ENCODE data around the gene EGFL7.

Gene EGFL7

GRCh38 chr9:136646827-136647711 is 15.6 kb upstream of the EGFL7 start:
- H3K27ac ChIP-seq (ENCODE audit: low read depth, low read length): no peak overlapping the region
- no peaks in the 10 kb centered on the region for H3K36me3 ChIP-seq (ENCODE audit: control insufficient read depth, insufficient read depth, low read length)
- no peak overlapping the region for H3K9ac ChIP-seq (ENCODE audit: low read depth, low read length)
- no peaks in the 10 kb centered on the region for H3K9me3 ChIP-seq (ENCODE audit: control insufficient read depth, insufficient read depth, low read length)
- no peaks in the 10 kb centered on the region for H3K27me3 ChIP-seq (ENCODE audit: control insufficient read depth, insufficient read depth, low read length)
- H3K4me3 ChIP-seq (ENCODE audit: low read depth, low read length): no peak overlapping the region
- no peaks in the 10 kb centered on the region for H3K4me1 ChIP-seq (ENCODE audit: control insufficient read depth, insufficient read depth, low read length)

- H3K27ac ChIP-seq (ENCODE audit: low read depth, low read length): no peak overlapping the region
- H3K9ac ChIP-seq (ENCODE audit: low read depth, low read length): no peak overlapping the region
- no peaks in the 10 kb centered on the region for H3K9me3 ChIP-seq (ENCODE audit: control insufficient read depth, insufficient read depth, low read length)
- H3K27me3 ChIP-seq (ENCODE audit: control insufficient read depth, insufficient read depth, low read length): no peaks in the 10 kb centered on the region
- H3K4me3 ChIP-seq (ENCODE audit: low read depth, low read length): no peak overlapping the region
- H3K4me1 ChIP-seq (ENCODE audit: control insufficient read depth, insufficient read depth, low read length): no peaks in the 10 kb centered on the region
- H3K36me3 ChIP-seq (ENCODE audit: control insufficient read depth, insufficient read depth, low read length): no peaks in the 10 kb centered on the region
These were observed 14.0 kb upstream of the EGFL7 start for GRCh38 chr9:136648751-136649150.

GRCh38 chr9:136650021-136650420 is 12.7 kb upstream of the EGFL7 start:
- H3K4me1 ChIP-seq (ENCODE audit: control insufficient read depth, insufficient read depth, low read length): no peaks in the 10 kb centered on the region
- H3K4me3 ChIP-seq (ENCODE audit: low read depth, low read length): no peak overlapping the region
- H3K27ac ChIP-seq (ENCODE audit: low read depth, low read length): no peak overlapping the region
- H3K9me3 ChIP-seq (ENCODE audit: control insufficient read depth, insufficient read depth, low read length): no peaks in the 10 kb centered on the region
- H3K36me3 ChIP-seq (ENCODE audit: control insufficient read depth, insufficient read depth, low read length): no peaks in the 10 kb centered on the region
- no peak overlapping the region for H3K9ac ChIP-seq (ENCODE audit: low read depth, low read length)
- H3K27me3 ChIP-seq (ENCODE audit: control insufficient read depth, insufficient read depth, low read length): no peaks in the 10 kb centered on the region

DNA sequence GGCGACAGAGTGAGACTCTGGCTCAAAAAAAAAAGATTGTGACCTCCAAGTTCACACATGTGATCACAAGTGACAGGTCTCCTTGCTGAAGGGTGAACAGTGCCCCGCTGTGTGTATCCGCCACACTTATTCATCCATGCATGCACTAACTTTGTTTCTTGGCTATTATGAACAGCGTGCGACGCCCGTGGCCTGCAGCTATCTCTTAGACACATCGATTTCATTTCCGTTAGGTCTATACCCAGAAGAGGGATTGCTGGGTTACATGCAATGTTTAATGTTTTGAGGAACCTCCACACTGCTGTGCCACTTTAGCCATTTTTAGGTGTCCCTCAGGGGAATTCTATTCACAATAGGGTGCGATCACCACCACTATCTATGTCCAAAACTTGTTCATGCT is 12.1 kb upstream of the EGFL7 start:
- H3K4me3 ChIP-seq (ENCODE audit: low read depth, low read length): no peak overlapping the region
- no peak overlapping the region for H3K9ac ChIP-seq (ENCODE audit: low read depth, low read length)
- H3K36me3 ChIP-seq (ENCODE audit: control insufficient read depth, insufficient read depth, low read length): no peaks in the 10 kb centered on the region
- no peaks in the 10 kb centered on the region for H3K27me3 ChIP-seq (ENCODE audit: control insufficient read depth, insufficient read depth, low read length)
- no peaks in the 10 kb centered on the region for H3K4me1 ChIP-seq (ENCODE audit: control insufficient read depth, insufficient read depth, low read length)
- no peaks in the 10 kb centered on the region for H3K9me3 ChIP-seq (ENCODE audit: control insufficient read depth, insufficient read depth, low read length)
- no peak overlapping the region for H3K27ac ChIP-seq (ENCODE audit: low read depth, low read length)

- Histone ChIP-seq H3K9me3 (ENCODE audit: control insufficient read depth, insufficient read depth, low read length) (no peaks in the 10 kb centered on the region), H3K4me3 (ENCODE audit: low read depth, low read length) (no peak overlapping the region), H3K27ac (ENCODE audit: low read depth, low read length) (no peak overlapping the region), H3K36me3 (ENCODE audit: control insufficient read depth, insufficient read depth, low read length) (no peaks in the 10 kb centered on the region), H3K9ac (ENCODE audit: low read depth, low read length) (no peak overlapping the region), H3K27me3 (ENCODE audit: control insufficient read depth, insufficient read depth, low read length) (no peaks in the 10 kb centered on the region), H3K4me1 (ENCODE audit: control insufficient read depth, insufficient read depth, low read length) (no peaks in the 10 kb centered on the region)
These were observed 10.9 kb upstream of the EGFL7 start for GRCh38 chr9:136651860-136652259.

GRCh38 chr9:136653323-136654079 is 9.2 kb upstream of the EGFL7 start:
- Histone ChIP-seq H3K4me1 (ENCODE audit: control insufficient read depth, insufficient read depth, low read length) (no peaks in the 10 kb centered on the region), H3K4me3 (ENCODE audit: low read depth, low read length) (no peak overlapping the region), H3K36me3 (ENCODE audit: control insufficient read depth, insufficient read depth, low read length) (no peaks in the 10 kb centered on the region), H3K9ac (ENCODE audit: low read depth, low read length) (no peak overlapping the region), H3K9me3 (ENCODE audit: control insufficient read depth, insufficient read depth, low read length) (no peaks in the 10 kb centered on the region), H3K27ac (ENCODE audit: low read depth, low read length) (no peak overlapping the region), H3K27me3 (ENCODE audit: control insufficient read depth, insufficient read depth, low read length) (no peaks in the 10 kb centered on the region)

DNA sequence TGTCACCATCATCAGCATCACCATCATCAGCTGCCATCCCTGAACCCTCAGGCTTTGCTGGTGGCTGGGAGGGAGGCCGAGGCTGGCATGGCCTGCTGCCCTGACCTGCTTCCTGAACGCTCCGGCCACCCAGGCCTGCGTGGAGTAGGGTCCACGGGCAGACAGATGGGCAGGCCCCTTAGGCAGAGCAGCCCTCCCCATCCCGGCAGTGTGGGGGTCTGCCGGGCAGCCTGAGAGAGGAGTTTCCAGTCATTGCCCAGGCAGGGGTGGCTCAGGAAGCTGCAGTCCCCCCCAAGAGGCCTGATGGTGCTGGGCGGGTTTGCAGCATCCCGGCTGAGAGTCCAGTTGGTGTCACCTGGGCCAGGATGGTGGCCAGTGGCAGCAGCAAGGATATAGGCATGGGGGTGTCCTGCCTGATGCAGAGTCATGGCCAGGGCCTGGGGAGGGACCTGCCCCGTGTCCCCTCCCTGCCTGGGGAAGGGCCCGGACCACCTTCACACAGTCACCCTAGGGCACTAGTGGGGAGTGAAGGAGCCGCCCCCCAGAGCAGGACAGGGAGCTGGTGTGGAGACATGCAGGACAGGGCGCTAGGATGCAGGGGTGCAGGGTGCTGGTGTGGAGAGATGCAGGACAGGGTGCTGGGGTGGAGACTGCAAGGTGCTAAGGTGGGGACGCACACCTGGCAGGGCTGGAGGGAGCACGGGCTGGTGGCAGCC is 7.7 kb upstream of the EGFL7 start:
- H3K27me3 ChIP-seq (ENCODE audit: control insufficient read depth, insufficient read depth, low read length): no peaks in the 10 kb centered on the region
- no peaks in the 10 kb centered on the region for H3K9me3 ChIP-seq (ENCODE audit: control insufficient read depth, insufficient read depth, low read length)
- no peak overlapping the region for H3K27ac ChIP-seq (ENCODE audit: low read depth, low read length)
- H3K4me1 ChIP-seq (ENCODE audit: control insufficient read depth, insufficient read depth, low read length): no peaks in the 10 kb centered on the region
- no peak overlapping the region for H3K4me3 ChIP-seq (ENCODE audit: low read depth, low read length)
- no peaks in the 10 kb centered on the region for H3K36me3 ChIP-seq (ENCODE audit: control insufficient read depth, insufficient read depth, low read length)
- no peak overlapping the region for H3K9ac ChIP-seq (ENCODE audit: low read depth, low read length)

- Histone ChIP-seq H3K4me3 (ENCODE audit: low read depth, low read length) (no peak overlapping the region), H3K27me3 (ENCODE audit: control insufficient read depth, insufficient read depth, low read length) (no peaks in the 10 kb centered on the region), H3K9me3 (ENCODE audit: control insufficient read depth, insufficient read depth, low read length) (no peaks in the 10 kb centered on the region), H3K4me1 (ENCODE audit: control insufficient read depth, insufficient read depth, low read length) (no peaks in the 10 kb centered on the region), H3K9ac (ENCODE audit: low read depth, low read length) (no peak overlapping the region), H3K36me3 (ENCODE audit: control insufficient read depth, insufficient read depth, low read length) (no peaks in the 10 kb centered on the region), H3K27ac (ENCODE audit: low read depth, low read length) (no peak overlapping the region)
These were observed 7.1 kb upstream of the EGFL7 start for GRCh38 chr9:136655536-136656182.

- H3K9ac ChIP-seq (ENCODE audit: low read depth, low read length): no peak overlapping the region
- H3K36me3 ChIP-seq (ENCODE audit: control insufficient read depth, insufficient read depth, low read length): no peaks in the 10 kb centered on the region
- no peaks in the 10 kb centered on the region for H3K4me1 ChIP-seq (ENCODE audit: control insufficient read depth, insufficient read depth, low read length)
- H3K9me3 ChIP-seq (ENCODE audit: control insufficient read depth, insufficient read depth, low read length): no peaks in the 10 kb centered on the region
- H3K27me3 ChIP-seq (ENCODE audit: control insufficient read depth, insufficient read depth, low read length): no peaks in the 10 kb centered on the region
- no peak overlapping the region for H3K27ac ChIP-seq (ENCODE audit: low read depth, low read length)
- no peak overlapping the region for H3K4me3 ChIP-seq (ENCODE audit: low read depth, low read length)
These were observed 6.5 kb upstream of the EGFL7 start for GRCh38 chr9:136656183-136656738.

- Histone ChIP-seq H3K9me3 (ENCODE audit: control insufficient read depth, insufficient read depth, low read length) (no peaks in the 10 kb centered on the region), H3K9ac (ENCODE audit: low read depth, low read length) (no peak overlapping the region), H3K4me1 (ENCODE audit: control insufficient read depth, insufficient read depth, low read length) (no peaks in the 10 kb centered on the region), H3K27me3 (ENCODE audit: control insufficient read depth, insufficient read depth, low read length) (no peaks in the 10 kb centered on the region), H3K4me3 (ENCODE audit: low read depth, low read length) (no peak overlapping the region), H3K27ac (ENCODE audit: low read depth, low read length) (no peak overlapping the region), H3K36me3 (ENCODE audit: control insufficient read depth, insufficient read depth, low read length) (no peaks in the 10 kb centered on the region)
These were observed 5.7 kb upstream of the EGFL7 start for GRCh38 chr9:136656795-136657611.

Measured in HUES48 (cell line).